Mucosa of descending colon (tissue), 3 donors: ENCODE data around the gene TSFM. TPM values are rescaled to one million over a fixed set of nuclear protein-coding genes. Genes with fewer than 3 reads are reported as not detected.

Experiments
- ATAC-seq: fragments of 200-7000 bp; cut with Tn5 transposase; one replicate; pipeline ENCODE4 v1.9.1; 2020; ENCODE audit warnings: mild to moderate bottlenecking, moderate library complexity
- DNase-seq, 3 donors: peaks; one replicate each; pipeline ENCODE4 v3.0.0-alpha.2; 2020
- H3K36me3 ChIP-seq: fragments of 200-600 bp; one replicate; pipeline ENCODE4 v1.8.0; 2021; ENCODE audit warnings: low read depth, mild to moderate bottlenecking
- H3K4me1 ChIP-seq: fragments of 200-600 bp; one replicate; pipeline ENCODE4 v1.8.0; 2021; ENCODE audit warnings: low read depth, mild to moderate bottlenecking
- H3K4me3 ChIP-seq: fragments of 200-600 bp; one replicate; pipeline ENCODE4 v1.8.0; 2021; ENCODE audit warnings: mild to moderate bottlenecking
- H3K9me3 ChIP-seq: fragments of 200-600 bp; one replicate; pipeline ENCODE4 v1.8.0; 2021; ENCODE audit warnings: mild to moderate bottlenecking
- intact Hi-C, 2 donors: fragments of 100-400 bp; cut with DNase I in 1 of 2; cut with micrococcal nuclease in 1 of 2; formaldehyde crosslinking; loops; one replicate each; pipeline versions ENCODE4 v1.11.0 to v1.11.1; 2022; cut with DNase I, micrococcal nuclease
- microRNA-seq: library from miRNA; unstranded; fragments of <30 nt; microRNA quantifications from one replicate; pipeline ENCODE4, GENCODE V29; 2019
- total RNA-seq, 3 donors: library from RNA; stranded (reverse); fragmentation: NEBNext Ultra II Directional in 2 of 3; extraction: Animal tissue kit (Norgen Biotek cat#: 25700) in 2 of 3; gene quantifications; one replicate each; pipeline versions ENCODE4 v1.2.1 to v1.2.4, GENCODE V29; 2021 to 2023
- TF ChIP-seq, protein P1 (sequence below): fragments of 200-600 bp; IDR thresholded peaks from one replicate; pipeline ENCODE4 v1.8.0; 2022; ENCODE audit warnings: antibody characterized with exemption, mild to moderate bottlenecking
- donor health status: DM: no; HTN: no; CAD: no; lungs with moderate emphysema.
- donor health status: DM: no; HTN: no; CAD: no.
- donor health status: DM: no; HTN: yes; CAD: no.

Gene TSFM
- total RNA-seq, 3 donors from 2014 or later, result 26.1 to 32.9 (median 29.0) TPM

DNA sequence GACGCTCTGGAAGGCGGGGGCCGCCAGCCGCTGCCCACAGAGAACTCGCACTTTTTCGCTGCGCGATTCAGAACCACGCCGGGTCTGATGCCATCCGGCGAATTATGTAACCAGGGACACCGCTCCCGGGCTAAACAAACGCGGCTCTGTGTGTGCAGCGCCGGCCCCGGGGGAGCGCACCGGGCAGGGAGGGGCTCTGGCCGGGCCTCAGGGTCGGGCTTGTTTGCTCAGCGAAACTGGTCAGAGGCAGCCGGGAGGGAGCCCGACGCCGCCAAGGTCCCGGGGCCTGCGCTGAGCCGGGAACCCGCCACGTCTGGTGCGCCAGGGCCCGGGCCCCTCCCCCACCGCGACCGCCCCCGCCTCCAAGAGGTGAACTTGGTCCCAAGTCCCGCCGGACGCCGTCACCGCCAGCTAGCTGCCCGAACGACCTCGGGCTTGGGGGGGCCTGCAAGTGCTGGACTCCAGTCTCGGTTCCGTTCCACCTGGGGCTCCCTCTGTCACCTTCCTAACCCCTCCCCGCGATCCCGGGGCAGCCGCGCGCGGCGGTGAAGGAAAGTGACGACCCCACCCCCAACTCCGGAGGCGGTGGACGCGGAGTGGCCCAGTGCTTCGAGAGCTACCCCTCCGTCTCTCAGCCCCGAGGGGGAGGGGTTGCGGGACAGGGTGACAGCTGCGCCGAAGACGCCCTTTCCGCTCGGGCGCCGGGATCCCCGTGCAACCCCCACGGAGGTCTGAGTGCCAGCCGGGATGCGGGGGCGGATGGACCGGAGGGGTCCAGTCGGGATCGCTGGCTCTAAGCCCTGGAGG, 63.1 kb downstream of the TSFM start:
- ATAC-seq, result peak; percentile 50
- TF ChIP-seq, protein P1, sequence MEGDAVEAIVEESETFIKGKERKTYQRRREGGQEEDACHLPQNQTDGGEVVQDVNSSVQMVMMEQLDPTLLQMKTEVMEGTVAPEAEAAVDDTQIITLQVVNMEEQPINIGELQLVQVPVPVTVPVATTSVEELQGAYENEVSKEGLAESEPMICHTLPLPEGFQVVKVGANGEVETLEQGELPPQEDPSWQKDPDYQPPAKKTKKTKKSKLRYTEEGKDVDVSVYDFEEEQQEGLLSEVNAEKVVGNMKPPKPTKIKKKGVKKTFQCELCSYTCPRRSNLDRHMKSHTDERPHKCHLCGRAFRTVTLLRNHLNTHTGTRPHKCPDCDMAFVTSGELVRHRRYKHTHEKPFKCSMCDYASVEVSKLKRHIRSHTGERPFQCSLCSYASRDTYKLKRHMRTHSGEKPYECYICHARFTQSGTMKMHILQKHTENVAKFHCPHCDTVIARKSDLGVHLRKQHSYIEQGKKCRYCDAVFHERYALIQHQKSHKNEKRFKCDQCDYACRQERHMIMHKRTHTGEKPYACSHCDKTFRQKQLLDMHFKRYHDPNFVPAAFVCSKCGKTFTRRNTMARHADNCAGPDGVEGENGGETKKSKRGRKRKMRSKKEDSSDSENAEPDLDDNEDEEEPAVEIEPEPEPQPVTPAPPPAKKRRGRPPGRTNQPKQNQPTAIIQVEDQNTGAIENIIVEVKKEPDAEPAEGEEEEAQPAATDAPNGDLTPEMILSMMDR, result no peak
- intact Hi-C loops, result no loop called here
- peak; percentile 79 to 87 (median 86) for DNase-seq
- H3K36me3 ChIP-seq, result no peaks in the 10 kb centered on the region
- peak overlapping the region; percentile 100 for H3K4me3 ChIP-seq
- no peaks in the 10 kb centered on the region for H3K9me3 ChIP-seq
- peaks cover 34% of the 10 kb centered on the region for H3K4me1 ChIP-seq

DNA sequence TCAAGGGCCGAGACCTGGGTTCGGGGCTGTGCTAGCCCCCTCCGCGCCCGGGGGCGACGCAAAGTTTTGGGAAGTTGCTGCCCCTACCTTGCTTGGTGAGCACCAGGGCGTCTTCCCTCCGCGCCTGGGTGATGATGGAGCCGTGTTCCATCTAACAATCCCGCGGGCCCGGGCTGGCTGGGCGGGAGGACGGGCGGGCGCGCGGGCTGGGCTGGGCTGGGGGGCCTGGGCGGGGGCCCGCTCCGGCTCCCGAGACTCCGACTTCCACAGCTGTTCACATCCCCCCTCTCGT, 63.6 kb downstream of the TSFM start:
- H3K4me3 ChIP-seq, result peak overlapping the region; percentile 100
- ATAC-seq (peak; percentile 23), DNase-seq (no peak)
- intact Hi-C loops, result no loop called here
- H3K9me3 ChIP-seq, result no peaks in the 10 kb centered on the region
- H3K36me3 ChIP-seq, result no peaks in the 10 kb centered on the region
- TF ChIP-seq, protein P1, result no peak
- peaks cover 28% of the 10 kb centered on the region for H3K4me1 ChIP-seq

DNA sequence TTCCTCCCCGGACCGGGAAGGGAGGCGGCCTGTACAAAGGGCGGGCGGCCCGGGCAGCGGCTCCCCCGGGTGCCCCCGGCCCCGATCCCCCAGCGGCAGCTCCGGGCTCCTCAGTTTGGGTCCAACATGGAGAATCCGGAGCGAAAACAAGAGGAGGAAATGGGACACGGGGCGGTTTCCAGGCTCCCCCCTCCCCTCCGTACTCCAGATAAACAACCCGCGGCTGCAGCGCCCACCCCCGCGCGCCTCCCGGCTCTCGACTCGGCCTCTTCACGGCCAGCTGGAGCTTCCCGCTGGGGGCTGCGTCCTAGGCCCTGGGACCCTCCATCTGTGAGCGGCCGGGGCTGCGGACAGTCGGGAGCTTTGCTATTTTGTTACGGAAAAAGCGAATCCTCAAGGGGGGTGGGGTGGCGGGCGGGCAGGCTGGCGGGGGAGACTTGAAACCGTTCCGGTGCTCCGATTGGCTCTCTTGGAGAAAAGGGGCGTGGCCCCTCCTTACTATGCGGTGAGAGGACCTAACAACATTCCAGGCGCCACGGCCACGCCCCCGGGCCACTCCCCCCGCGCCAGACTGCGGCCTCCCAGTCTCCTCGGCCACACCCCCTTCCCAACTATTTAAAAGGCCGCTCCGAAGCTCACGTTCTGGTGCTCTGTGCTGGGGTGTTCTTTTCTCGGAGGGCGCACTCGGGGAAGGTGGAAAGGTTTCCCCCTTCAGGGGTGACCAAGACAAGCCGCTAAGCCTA, 64.2 kb downstream of the TSFM start, which contains the start of gene CTDSP2:
Gene CTDSP2, minus strand, starts transcription at position 153 of the 743 bp plus-strand sequence. CDS start 294 bp downstream, outside the sequence.
- peak within 1 kb of the TSS; percentile 100 for H3K4me3 ChIP-seq
- peak; percentile 89 for ATAC-seq
- DNase-seq, result peak; percentile 99 to 100 (median 99)
- H3K9me3 ChIP-seq, result no peaks in the 10 kb centered on the region
- no peaks in the 10 kb centered on the region for H3K36me3 ChIP-seq
- TF ChIP-seq, protein P1, result no peak
- intact Hi-C loops, result no loop called here
- H3K4me1 ChIP-seq, result peaks cover 23% of the 10 kb centered on the region

Small RNA genes within 50 kb of the gene (microRNA-seq; reads per million reads assigned to microRNA genes)
- gene MIR26A2 (275 reads per million, percentile 73 among the genes with 10 or more reads in this experiment), gene MIR6759 (not detected)

Other genes with a start within 250 kb of the TSFM start
- 100 to 1,000 TPM; 138 to 140 (median 140) TPM for gene DCTN2, start 235.6 kb upstream of the TSFM start, total RNA-seq
- 1 to 10 TPM in 2 of 3 donors, under 1 TPM in 1; 0.61 to 9.1 (median 1.2) TPM for gene KIF5A, start 232.7 kb upstream of the TSFM start, total RNA-seq
- 10 to 100 TPM; 39.0 to 55.5 (median 54.2) TPM for gene PIP4K2C, start 191.6 kb upstream of the TSFM start, total RNA-seq
- 10 to 100 TPM in 1 of 3 donors, 1 to 10 TPM in 2; 4.3 to 65.5 (median 7.0) TPM for gene DTX3, start 178.0 kb upstream of the TSFM start, total RNA-seq
- 100 to 1,000 TPM in 1 of 3 donors, 10 to 100 TPM in 1, 1 to 10 TPM in 1; 5.0 to 129 (median 11.0) TPM for gene ARHGEF25, start 171.4 kb upstream of the TSFM start, total RNA-seq
- gene B4GALNT1, start 149.6 kb upstream of the TSFM start, total RNA-seq, result 1 to 10 TPM in 1 of 3 donors, under 1 TPM in 2; 0.64 to 2.2 (median 0.65) TPM
- gene OS9, start 88.7 kb upstream of the TSFM start, total RNA-seq, result 100 to 1,000 TPM; 230 to 282 (median 282) TPM
- 1 to 10 TPM; 1.3 to 2.7 (median 2.2) TPM for gene AGAP2, start 44.0 kb upstream of the TSFM start, total RNA-seq
- 10 to 100 TPM; 29.2 to 39.8 (median 30.5) TPM for gene TSPAN31, start 37.7 kb upstream of the TSFM start, total RNA-seq
- gene CDK4, start 30.5 kb upstream of the TSFM start, total RNA-seq, result 10 to 100 TPM; 41.4 to 62.7 (median 60.2) TPM
- gene MARCHF9, start 27.7 kb upstream of the TSFM start, total RNA-seq, result 10 to 100 TPM; 10.5 to 15.1 (median 11.7) TPM
- 1 to 10 TPM; 1.2 to 2.1 (median 1.4) TPM for gene CYP27B1, start 15.7 kb upstream of the TSFM start, total RNA-seq
- gene METTL1, start 10.7 kb upstream of the TSFM start, total RNA-seq, result 10 to 100 TPM; 10.1 to 15.3 (median 10.6) TPM
- 1 to 10 TPM; 5.3 to 7.3 (median 6.2) TPM for gene EEF1AKMT3, start 10.2 kb upstream of the TSFM start, total RNA-seq
- gene AVIL, start 35.9 kb downstream of the TSFM start, total RNA-seq, result 10 to 100 TPM; 12.2 to 13.6 (median 13.3) TPM
- 100 to 1,000 TPM; 220 to 339 (median 256) TPM for gene CTDSP2, start 63.9 kb downstream of the TSFM start, total RNA-seq
- 10 to 100 TPM; 13.7 to 19.0 (median 15.3) TPM for gene ATP23, start 158.8 kb downstream of the TSFM start, total RNA-seq